ENCODE measurements around the gene FOSB. TPM values are rescaled to one million over a fixed set of nuclear protein-coding genes. Genes with fewer than 3 reads are reported as not detected.
A peak's percentile ranks its signal among the peaks of the same experiment; 100 is the strongest.

FOSB gene
- total and polyA plus RNA-seq, 4 donors = 7.9 to 24.2 (median 16.4) TPM

- H3K27ac ChIP-seq (ENCODE audit: low read depth in 1 of 2, low read length in 1 of 2) = peak overlapping the region; percentile 81 to 94
- DNase-seq = peak; percentile 52 to 69 (median 61)
- 0% methylated on average over 20 to 22 of the region's 22 CpGs for WGBS, 2 donors
- no peak for TF ChIP-seq CTCF (IDR thresholded peaks at IDR 0.05; ENCODE audit: control extremely low read depth, extremely low read depth)
- H3K27me3 ChIP-seq (ENCODE audit: control insufficient read depth in 3 of 3, insufficient read depth in 3 of 3, low read length in 2 of 3) = no peaks in the 10 kb centered on the region
- H3K36me3 ChIP-seq (ENCODE audit: control insufficient read depth in 4 of 4, insufficient read depth in 4 of 4, low read length in 4 of 4) = no peaks in the 10 kb centered on the region
- peak overlapping the region; percentile 85 for H3K4me3 ChIP-seq
- H3K9me3 ChIP-seq (ENCODE audit: control insufficient read depth in 4 of 4, insufficient read depth in 3 of 4, low read length in 3 of 4) = no peaks in the 10 kb centered on the region
- peak overlapping the region; percentile 53 to 77 for H3K9ac ChIP-seq (ENCODE audit: insufficient read depth in 1 of 2, low read length in 2 of 2)
- ATAC-seq (ENCODE audit: insufficient read depth, low FRiP score) = no peak
- H3K4me1 ChIP-seq (ENCODE audit: control insufficient read depth in 5 of 5, insufficient read depth in 5 of 5, low read length in 5 of 5) = peaks cover 3 to 16% (median 6%) of the 10 kb centered on the region in 5 donors
Measured at GRCh38 chr19:45507872-45508416, 40.1 kb downstream of the FOSB start.

GRCh38 chr19:45508417-45508860 lies 40.6 kb downstream of the FOSB start:
- no peak for TF ChIP-seq CTCF (IDR thresholded peaks at IDR 0.05; ENCODE audit: control extremely low read depth, extremely low read depth)
- Histone ChIP-seq H3K27me3 (ENCODE audit: control insufficient read depth in 3 of 3, insufficient read depth in 3 of 3, low read length in 2 of 3) (no peaks in the 10 kb centered on the region), H3K9me3 (ENCODE audit: control insufficient read depth in 4 of 4, insufficient read depth in 3 of 4, low read length in 3 of 4) (no peaks in the 10 kb centered on the region), H3K27ac (ENCODE audit: low read depth in 1 of 2, low read length in 1 of 2) (peak overlapping the region; percentile 81 to 94), H3K4me3 (peak overlapping the region; percentile 85), H3K36me3 (ENCODE audit: control insufficient read depth in 4 of 4, insufficient read depth in 4 of 4, low read length in 4 of 4) (no peaks in the 10 kb centered on the region), H3K9ac (ENCODE audit: insufficient read depth in 1 of 2, low read length in 2 of 2) (peak overlapping the region; percentile 53 to 55), H3K4me1 (ENCODE audit: control insufficient read depth in 5 of 5, insufficient read depth in 5 of 5, low read length in 5 of 5) (peaks cover 3 to 16% (median 6%) of the 10 kb centered on the region in 5 donors)
- 0% methylated on average over 25 to 26 of the region's 26 CpGs for WGBS, 2 donors
- DNase-seq (peak in 1 of 3 donors; percentile 43), ATAC-seq (ENCODE audit: insufficient read depth, low FRiP score) (no peak)

GRCh38 chr19:45508861-45509691 lies 41.3 kb downstream of the FOSB start:
- Histone ChIP-seq H3K4me1 (ENCODE audit: control insufficient read depth in 5 of 5, insufficient read depth in 5 of 5, low read length in 5 of 5) (peaks cover 4 to 16% (median 6%) of the 10 kb centered on the region in 5 donors), H3K4me3 (peak overlapping the region; percentile 85), H3K9me3 (ENCODE audit: control insufficient read depth in 4 of 4, insufficient read depth in 3 of 4, low read length in 3 of 4) (no peaks in the 10 kb centered on the region), H3K27ac (ENCODE audit: low read depth in 1 of 2, low read length in 1 of 2) (peak overlapping the region; percentile 89 to 94), H3K27me3 (ENCODE audit: control insufficient read depth in 3 of 3, insufficient read depth in 3 of 3, low read length in 2 of 3) (no peaks in the 10 kb centered on the region), H3K36me3 (ENCODE audit: control insufficient read depth in 4 of 4, insufficient read depth in 4 of 4, low read length in 4 of 4) (no peaks in the 10 kb centered on the region), H3K9ac (ENCODE audit: insufficient read depth in 1 of 2, low read length in 2 of 2) (peak overlapping the region; percentile 55 to 71)
- DNase-seq = peak; percentile 62 to 73 (median 73)
- WGBS, 2 donors = 1 to 3% methylated on average over 27 to 28 of the region's 28 CpGs
- ATAC-seq (ENCODE audit: insufficient read depth, low FRiP score) = no peak
- TF ChIP-seq CTCF (IDR thresholded peaks at IDR 0.05; ENCODE audit: control extremely low read depth, extremely low read depth) = no peak

All from lung (tissue), 12 donors.